HepG2 (cell line): ENCODE data around the gene VSIG10L. TPM values are rescaled to one million over a fixed set of nuclear protein-coding genes. Genes with fewer than 3 reads are reported as not detected.

Source experiments
- ASH2L ChIP-seq: fragments of 300-600, 200-600 bp; sonication (generic); IDR thresholded peaks from 2 replicates; pipeline ENCODE4 v1.7.0; 2017; ENCODE audit warnings: low read depth, mild to moderate bottlenecking, moderate library complexity, mixed read lengths, low read length; ENCODE audit not compliant: insufficient read length
- FOXA3 ChIP-seq: IDR thresholded peaks from 2 replicates; pipeline ENCODE4 v1.6.1; 2016; ENCODE audit warnings: missing genetic modification reagents, missing compliant biosample characterization
- FOXJ3 ChIP-seq: sonication (generic); formaldehyde crosslinking; IDR thresholded peaks from 2 replicates; pipeline ENCODE4 v1.4.0; 2020; ENCODE audit warnings: missing genetic modification reagents, mild to moderate bottlenecking, borderline replicate concordance
- FOXK1 ChIP-seq: sonication (generic); formaldehyde crosslinking; IDR thresholded peaks from 2 replicates; pipeline ENCODE4 v1.4.0; 2020; ENCODE audit warnings: low read depth, missing genetic modification reagents, borderline replicate concordance
- FOXO1 ChIP-seq: sonication (generic); formaldehyde crosslinking; IDR thresholded peaks from 2 replicates; pipeline ENCODE4 v1.4.0; 2020; ENCODE audit warnings: missing genetic modification reagents
- FOXP1 ChIP-seq, 2 experiments: fragments of 450-650 bp in 1 of 2; IDR thresholded peaks; 2 replicates each; pipeline ENCODE4 v1.6.1; 2017 to 2018; ENCODE audit warnings: antibody characterized with exemption in 1 of 2
- HNRNPH1 ChIP-seq: fragments of 200-400 bp; formaldehyde crosslinking; optimal IDR thresholded peaks from 2 replicates; pipeline ENCODE3; 2017; ENCODE audit warnings: mild to moderate bottlenecking, low read depth, low read length
- MEIS2 ChIP-seq: sonication (generic); formaldehyde crosslinking; IDR thresholded peaks from 2 replicates; pipeline ENCODE4 v1.9.0; 2021; ENCODE audit warnings: mild to moderate bottlenecking, missing genetic modification reagents
- NR2F1 ChIP-seq, 2 experiments: fragments of 450-650 bp in 1 of 2; formaldehyde crosslinking in 1 of 2; IDR thresholded peaks; 2 replicates each; pipeline versions ENCODE4 v1.5.0 to v1.6.1; 2016 to 2020; ENCODE audit warnings: mild to moderate bottlenecking in 1 of 2, missing compliant biosample characterization in 1 of 2, missing genetic modification reagents in 1 of 2, moderate library complexity in 1 of 2
- RARA ChIP-seq: IDR thresholded peaks from 2 replicates; pipeline ENCODE4 v1.6.1; 2016; ENCODE audit warnings: missing genetic modification reagents, missing compliant biosample characterization
- SALL1 ChIP-seq: sonication (generic); formaldehyde crosslinking; IDR thresholded peaks from 2 replicates; pipeline ENCODE4 v1.8.0; 2022; ENCODE audit warnings: mild to moderate bottlenecking, missing genetic modification reagents
- XRCC5 ChIP-seq: fragments of 200-400 bp; formaldehyde crosslinking; optimal IDR thresholded peaks from 2 replicates; pipeline ENCODE3; 2017; ENCODE audit warnings: mild to moderate bottlenecking, low read length
- ZFP1 ChIP-seq: IDR thresholded peaks from 2 replicates; pipeline ENCODE4 v1.6.1; 2016
- ZFP62 ChIP-seq: sonication (generic); formaldehyde crosslinking; IDR thresholded peaks from 2 replicates; pipeline ENCODE4 v1.4.0; 2020; ENCODE audit warnings: missing genetic modification reagents
- ZFX ChIP-seq: sonication (generic); formaldehyde crosslinking; IDR thresholded peaks from 2 replicates; pipeline ENCODE4 v1.4.0; 2020; ENCODE audit warnings: mild to moderate bottlenecking, low read depth, missing genetic modification reagents, moderate library complexity
- ZMYM2 ChIP-seq: sonication (generic); formaldehyde crosslinking; IDR thresholded peaks from 2 replicates; pipeline ENCODE4 v1.8.0; 2022; ENCODE audit warnings: mild to moderate bottlenecking, missing genetic modification reagents
- ZNF605 ChIP-seq: sonication (generic); formaldehyde crosslinking; IDR thresholded peaks from 2 replicates; pipeline ENCODE4 v1.8.0; 2022; ENCODE audit warnings: mild to moderate bottlenecking, missing genetic modification reagents
- ZNF629 ChIP-seq: sonication (generic); formaldehyde crosslinking; conservative IDR thresholded peaks from 2 replicates; pipeline ENCODE4 v1.5.0; 2020; ENCODE audit warnings: missing genetic modification reagents
- ZSCAN20 ChIP-seq: sonication (generic); formaldehyde crosslinking; IDR thresholded peaks from 2 replicates; pipeline ENCODE4 v1.4.0; 2020; ENCODE audit warnings: missing genetic modification reagents, mild to moderate bottlenecking, borderline replicate concordance
- polyA plus RNA-seq, 8 experiments: library from polyadenylated mRNA; depleted of rRNA in 3 of 8; stranded (reverse) in 7 of 8; unstranded in 1 of 8; fragments of >200 nt; fragmentation: Illumina TruSeq in 4 of 8; extraction: Trizol in 4 of 8; gene quantifications; 2 replicates each; pipeline versions ENCODE4 v1.2.1 to v1.2.3, GENCODE V29; 2011 to 2016; ENCODE audit warnings: low read depth in 4 of 8, missing spikeins in 1 of 8, mixed read lengths in 1 of 8; ENCODE audit not compliant: insufficient read depth in 1 of 8
- total RNA-seq, 5 experiments: library from RNA; depleted of rRNA; stranded (reverse); fragments of >200 nt; fragmentation: Illumina TruSeq; extraction: Trizol; gene quantifications; 2 replicates each; pipeline ENCODE4 v1.2.3, GENCODE V29; 2016; ENCODE audit warnings: low read depth in 1 of 5
- TF ChIP-seq, protein P1 (sequence below): sonication (generic); formaldehyde crosslinking; IDR thresholded peaks from 2 replicates; pipeline ENCODE4 v1.4.0; 2020; ENCODE audit warnings: missing genetic modification reagents, borderline replicate concordance
- TF ChIP-seq, protein P2 (sequence below): sonication (generic); formaldehyde crosslinking; IDR thresholded peaks from 2 replicates; pipeline ENCODE4 v1.4.0; 2020; ENCODE audit warnings: mild to moderate bottlenecking, missing genetic modification reagents, borderline replicate concordance
- TF ChIP-seq, protein P3 (sequence below): IDR thresholded peaks from 2 replicates; pipeline ENCODE4 v1.6.1; 2016; ENCODE audit warnings: low read depth

The VSIG10L gene
- total and polyA plus RNA-seq, 2 of the 13 experiments (the other 11 are each of a cell fraction or from before 2014, with no cell fraction given) = 2.7 to 8.5 TPM

GRCh38 chr19:51356159-51356801 is 14.3 kb upstream of the VSIG10L start (continued):
- TF ChIP-seq, protein P1, sequence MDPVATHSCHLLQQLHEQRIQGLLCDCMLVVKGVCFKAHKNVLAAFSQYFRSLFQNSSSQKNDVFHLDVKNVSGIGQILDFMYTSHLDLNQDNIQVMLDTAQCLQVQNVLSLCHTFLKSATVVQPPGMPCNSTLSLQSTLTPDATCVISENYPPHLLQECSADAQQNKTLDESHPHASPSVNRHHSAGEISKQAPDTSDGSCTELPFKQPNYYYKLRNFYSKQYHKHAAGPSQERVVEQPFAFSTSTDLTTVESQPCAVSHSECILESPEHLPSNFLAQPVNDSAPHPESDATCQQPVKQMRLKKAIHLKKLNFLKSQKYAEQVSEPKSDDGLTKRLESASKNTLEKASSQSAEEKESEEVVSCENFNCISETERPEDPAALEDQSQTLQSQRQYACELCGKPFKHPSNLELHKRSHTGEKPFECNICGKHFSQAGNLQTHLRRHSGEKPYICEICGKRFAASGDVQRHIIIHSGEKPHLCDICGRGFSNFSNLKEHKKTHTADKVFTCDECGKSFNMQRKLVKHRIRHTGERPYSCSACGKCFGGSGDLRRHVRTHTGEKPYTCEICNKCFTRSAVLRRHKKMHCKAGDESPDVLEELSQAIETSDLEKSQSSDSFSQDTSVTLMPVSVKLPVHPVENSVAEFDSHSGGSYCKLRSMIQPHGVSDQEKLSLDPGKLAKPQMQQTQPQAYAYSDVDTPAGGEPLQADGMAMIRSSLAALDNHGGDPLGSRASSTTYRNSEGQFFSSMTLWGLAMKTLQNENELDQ (CRISPR knock-in tag) = peak; percentile 43; the same call in 1 of the 2 replicates
- peak; percentile 34; the same call in 1 of the 2 replicates for TF ChIP-seq ZFX
- TF ChIP-seq FOXA3 (CRISPR knock-in tag) = peak; percentile 72
- no peak for TF ChIP-seq ZFP62 (CRISPR knock-in tag)
- no peak for TF ChIP-seq FOXP1 (IDR thresholded peaks at IDR 0.05)
- peak; percentile 79 for TF ChIP-seq FOXP1 (CRISPR knock-in tag; IDR thresholded peaks at IDR 0.05)
- peak; percentile 80; the same call in 1 of the 2 replicates for TF ChIP-seq FOXK1
- TF ChIP-seq XRCC5 = peak; percentile 15
- TF ChIP-seq RARA (CRISPR knock-in tag) = peak; percentile 96
- TF ChIP-seq ZMYM2 = peak; percentile 87
- TF ChIP-seq SALL1 (CRISPR knock-in tag) = peak; percentile 70
- peak; percentile 43 for TF ChIP-seq ZNF629 (CRISPR knock-in tag)
- peak; percentile 82 for TF ChIP-seq ZNF605 (CRISPR knock-in tag)
- 0 out of 2 replicates have a peak, but pooled peaks have one; percentile 27 for TF ChIP-seq FOXJ3
- TF ChIP-seq ZFP1 = no peak; the same call in 1 of the 2 replicates
- peak; percentile 92 to 96 for TF ChIP-seq NR2F1 (CRISPR knock-in tag; IDR thresholded peaks at IDR 0.05)
- TF ChIP-seq, protein P2, sequence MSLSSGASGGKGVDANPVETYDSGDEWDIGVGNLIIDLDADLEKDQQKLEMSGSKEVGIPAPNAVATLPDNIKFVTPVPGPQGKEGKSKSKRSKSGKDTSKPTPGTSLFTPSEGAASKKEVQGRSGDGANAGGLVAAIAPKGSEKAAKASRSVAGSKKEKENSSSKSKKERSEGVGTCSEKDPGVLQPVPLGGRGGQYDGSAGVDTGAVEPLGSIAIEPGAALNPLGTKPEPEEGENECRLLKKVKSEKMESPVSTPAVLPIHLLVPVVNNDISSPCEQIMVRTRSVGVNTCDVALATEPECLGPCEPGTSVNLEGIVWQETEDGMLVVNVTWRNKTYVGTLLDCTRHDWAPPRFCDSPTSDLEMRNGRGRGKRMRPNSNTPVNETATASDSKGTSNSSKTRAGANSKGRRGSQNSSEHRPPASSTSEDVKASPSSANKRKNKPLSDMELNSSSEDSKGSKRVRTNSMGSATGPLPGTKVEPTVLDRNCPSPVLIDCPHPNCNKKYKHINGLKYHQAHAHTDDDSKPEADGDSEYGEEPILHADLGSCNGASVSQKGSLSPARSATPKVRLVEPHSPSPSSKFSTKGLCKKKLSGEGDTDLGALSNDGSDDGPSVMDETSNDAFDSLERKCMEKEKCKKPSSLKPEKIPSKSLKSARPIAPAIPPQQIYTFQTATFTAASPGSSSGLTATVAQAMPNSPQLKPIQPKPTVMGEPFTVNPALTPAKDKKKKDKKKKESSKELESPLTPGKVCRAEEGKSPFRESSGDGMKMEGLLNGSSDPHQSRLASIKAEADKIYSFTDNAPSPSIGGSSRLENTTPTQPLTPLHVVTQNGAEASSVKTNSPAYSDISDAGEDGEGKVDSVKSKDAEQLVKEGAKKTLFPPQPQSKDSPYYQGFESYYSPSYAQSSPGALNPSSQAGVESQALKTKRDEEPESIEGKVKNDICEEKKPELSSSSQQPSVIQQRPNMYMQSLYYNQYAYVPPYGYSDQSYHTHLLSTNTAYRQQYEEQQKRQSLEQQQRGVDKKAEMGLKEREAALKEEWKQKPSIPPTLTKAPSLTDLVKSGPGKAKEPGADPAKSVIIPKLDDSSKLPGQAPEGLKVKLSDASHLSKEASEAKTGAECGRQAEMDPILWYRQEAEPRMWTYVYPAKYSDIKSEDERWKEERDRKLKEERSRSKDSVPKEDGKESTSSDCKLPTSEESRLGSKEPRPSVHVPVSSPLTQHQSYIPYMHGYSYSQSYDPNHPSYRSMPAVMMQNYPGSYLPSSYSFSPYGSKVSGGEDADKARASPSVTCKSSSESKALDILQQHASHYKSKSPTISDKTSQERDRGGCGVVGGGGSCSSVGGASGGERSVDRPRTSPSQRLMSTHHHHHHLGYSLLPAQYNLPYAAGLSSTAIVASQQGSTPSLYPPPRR (CRISPR knock-in tag) = peak; percentile 83
- TF ChIP-seq, protein P3, sequence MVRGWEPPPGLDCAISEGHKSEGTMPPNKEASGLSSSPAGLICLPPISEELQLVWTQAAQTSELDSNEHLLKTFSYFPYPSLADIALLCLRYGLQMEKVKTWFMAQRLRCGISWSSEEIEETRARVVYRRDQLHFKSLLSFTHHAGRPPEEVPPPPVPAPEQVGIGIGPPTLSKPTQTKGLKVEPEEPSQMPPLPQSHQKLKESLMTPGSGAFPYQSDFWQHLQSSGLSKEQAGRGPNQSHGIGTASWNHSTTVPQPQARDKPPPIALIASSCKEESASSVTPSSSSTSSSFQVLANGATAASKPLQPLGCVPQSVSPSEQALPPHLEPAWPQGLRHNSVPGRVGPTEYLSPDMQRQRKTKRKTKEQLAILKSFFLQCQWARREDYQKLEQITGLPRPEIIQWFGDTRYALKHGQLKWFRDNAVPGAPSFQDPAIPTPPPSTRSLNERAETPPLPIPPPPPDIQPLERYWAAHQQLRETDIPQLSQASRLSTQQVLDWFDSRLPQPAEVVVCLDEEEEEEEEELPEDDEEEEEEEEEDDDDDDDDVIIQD (CRISPR knock-in tag) = 0 out of 2 replicates have a peak, but pooled peaks have one; percentile 44
- peak; percentile 91 for TF ChIP-seq FOXO1 (CRISPR knock-in tag)
- no peak for TF ChIP-seq HNRNPH1
- no peak for TF ChIP-seq ZSCAN20 (CRISPR knock-in tag)
- TF ChIP-seq MEIS2 (CRISPR knock-in tag) = no peak
- peak; percentile 33 for TF ChIP-seq ASH2L
